HepG2 (cell line): ENCODE results near the gene CAP2. TPM values are rescaled to one million over a fixed set of nuclear protein-coding genes. Genes with fewer than 3 reads are reported as not detected.
A peak's percentile ranks its signal among the peaks of the same experiment; 100 is the strongest.

Experiments
- ATF5 ChIP-seq: sonication (generic); formaldehyde crosslinking; IDR thresholded peaks from 2 replicates; pipeline ENCODE4 v1.4.0; 2020; ENCODE audit warnings: mild to moderate bottlenecking, low read depth, missing genetic modification reagents
- ATF7 ChIP-seq, 2 experiments: fragments of 450-650 bp in 1 of 2; sonication (generic) in 1 of 2; formaldehyde crosslinking in 1 of 2; IDR thresholded peaks; 2 replicates each; pipeline versions ENCODE4 v1.4.0 to v1.6.1; 2016 to 2020; ENCODE audit warnings: antibody characterized with exemption in 1 of 2, mild to moderate bottlenecking in 1 of 2, missing genetic modification reagents in 1 of 2
- CHD4 ChIP-seq: fragments of 200-600 bp; sonication (generic); IDR thresholded peaks from 2 replicates; pipeline ENCODE4 v1.7.0; 2017; ENCODE audit warnings: mild to moderate bottlenecking, low read length, borderline replicate concordance
- CREB3 ChIP-seq: sonication (generic); formaldehyde crosslinking; IDR thresholded peaks from 2 replicates; pipeline ENCODE4 v1.5.0; 2020; ENCODE audit warnings: missing genetic modification reagents
- E2F2 ChIP-seq: sonication (generic); formaldehyde crosslinking; IDR thresholded peaks from 2 replicates; pipeline ENCODE4 v1.4.0; 2020; ENCODE audit warnings: missing genetic modification reagents, borderline replicate concordance
- ERF ChIP-seq: IDR thresholded peaks from 2 replicates; pipeline ENCODE4 v1.6.1; 2018; ENCODE audit warnings: missing biosample characterization, missing genetic modification reagents
- GATAD2A ChIP-seq: IDR thresholded peaks from 2 replicates; pipeline ENCODE4 v1.6.1; 2016
- KDM5A ChIP-seq: fragments of 200-600 bp; sonication (generic); IDR thresholded peaks from 2 replicates; pipeline ENCODE4 v1.7.0; 2018; ENCODE audit warnings: antibody characterized with exemption, mild to moderate bottlenecking, low read length, borderline replicate concordance
- KLF11 ChIP-seq: IDR thresholded peaks from 2 replicates; pipeline ENCODE4 v1.6.1; 2016; ENCODE audit warnings: missing compliant biosample characterization
- MTA3 ChIP-seq: sonication (generic); formaldehyde crosslinking; IDR thresholded peaks from 2 replicates; pipeline ENCODE4 v1.4.0; 2020; ENCODE audit warnings: missing genetic modification reagents
- NFIC ChIP-seq: IDR thresholded peaks from 2 replicates; pipeline ENCODE4 v1.6.1; 2012; ENCODE audit warnings: mild to moderate bottlenecking, low read length, inconsistent platforms
- PAF1 ChIP-seq: IDR thresholded peaks from 2 replicates; pipeline ENCODE4 v1.6.1; 2016; ENCODE audit warnings: missing genetic modification reagents, missing compliant biosample characterization
- RAD21 ChIP-seq: fragments of 450-650 bp; formaldehyde crosslinking; IDR thresholded peaks from 2 replicates; pipeline ENCODE4 v1.5.0; 2020; ENCODE audit warnings: mild to moderate bottlenecking
- RARA ChIP-seq: IDR thresholded peaks from 2 replicates; pipeline ENCODE4 v1.6.1; 2016; ENCODE audit warnings: missing genetic modification reagents, missing compliant biosample characterization
- SAP130 ChIP-seq: IDR thresholded peaks from 2 replicates; pipeline ENCODE4 v1.6.1; 2016; ENCODE audit warnings: low read depth
- STAT5B ChIP-seq: sonication (generic); formaldehyde crosslinking; IDR thresholded peaks from 2 replicates; pipeline ENCODE4 v1.4.0; 2020; ENCODE audit warnings: missing genetic modification reagents
- ZFX ChIP-seq: sonication (generic); formaldehyde crosslinking; IDR thresholded peaks from 2 replicates; pipeline ENCODE4 v1.4.0; 2020; ENCODE audit warnings: mild to moderate bottlenecking, low read depth, missing genetic modification reagents, moderate library complexity
- ZNF225 ChIP-seq: sonication (generic); formaldehyde crosslinking; IDR thresholded peaks from 2 replicates; pipeline ENCODE4 v1.4.0; 2020; ENCODE audit warnings: mild to moderate bottlenecking, missing genetic modification reagents
- ZNF234 ChIP-seq: sonication (generic); formaldehyde crosslinking; conservative IDR thresholded peaks from 2 replicates; pipeline ENCODE4 v1.5.1; 2020; ENCODE audit warnings: mild to moderate bottlenecking, missing genetic modification reagents
- ZNF24 ChIP-seq: fragments of 450-650 bp; IDR thresholded peaks from 2 replicates; pipeline ENCODE4 v1.6.1; 2017; ENCODE audit warnings: antibody characterized with exemption, mild to moderate bottlenecking
- ZNF292 ChIP-seq: sonication (generic); formaldehyde crosslinking; IDR thresholded peaks from 2 replicates; pipeline ENCODE4 v1.8.1; 2022; ENCODE audit warnings: mild to moderate bottlenecking, low read depth, missing genetic modification reagents, borderline replicate concordance
- ZNF343 ChIP-seq: sonication (generic); formaldehyde crosslinking; IDR thresholded peaks from 2 replicates; pipeline ENCODE4 v1.4.0; 2020; ENCODE audit warnings: mild to moderate bottlenecking, missing genetic modification reagents
- ZNF598 ChIP-seq: sonication (generic); formaldehyde crosslinking; IDR thresholded peaks from 2 replicates; pipeline ENCODE4 v1.5.1; 2020; ENCODE audit warnings: mild to moderate bottlenecking, missing genetic modification reagents, borderline replicate concordance
- ZNF777 ChIP-seq: sonication (generic); formaldehyde crosslinking; IDR thresholded peaks from 2 replicates; pipeline ENCODE4 v1.4.0; 2020; ENCODE audit warnings: missing genetic modification reagents
- polyA plus RNA-seq, 8 experiments: library from polyadenylated mRNA; depleted of rRNA in 3 of 8; stranded (reverse) in 7 of 8; unstranded in 1 of 8; fragments of >200 nt; fragmentation: Illumina TruSeq in 4 of 8; extraction: Trizol in 4 of 8; gene quantifications; 2 replicates each; pipeline versions ENCODE4 v1.2.1 to v1.2.3, GENCODE V29; 2011 to 2016; ENCODE audit warnings: low read depth in 4 of 8, missing spikeins in 1 of 8, mixed read lengths in 1 of 8; ENCODE audit not compliant: insufficient read depth in 1 of 8
- total RNA-seq, 5 experiments: library from RNA; depleted of rRNA; stranded (reverse); fragments of >200 nt; fragmentation: Illumina TruSeq; extraction: Trizol; gene quantifications; 2 replicates each; pipeline ENCODE4 v1.2.3, GENCODE V29; 2016; ENCODE audit warnings: low read depth in 1 of 5
- TF ChIP-seq, protein P1 (sequence below): sonication (generic); formaldehyde crosslinking; IDR thresholded peaks from 2 replicates; pipeline ENCODE4 v1.9.0; 2022; ENCODE audit warnings: missing genetic modification reagents, mild to moderate bottlenecking, borderline replicate concordance
- TF ChIP-seq, protein P2 (sequence below): sonication (generic); formaldehyde crosslinking; IDR thresholded peaks from 2 replicates; pipeline ENCODE4 v1.5.0; 2020; ENCODE audit warnings: mild to moderate bottlenecking, missing genetic modification reagents, moderate library complexity

CAP2 gene
- total and polyA plus RNA-seq, 2 of the 13 experiments (the other 11 are each of a cell fraction or from before 2014, with no cell fraction given) = 7.9 to 53.1 TPM

GRCh38 chr6:17584241-17584803 is 190.9 kb downstream of the CAP2 start (continued):
- TF ChIP-seq, protein P1, sequence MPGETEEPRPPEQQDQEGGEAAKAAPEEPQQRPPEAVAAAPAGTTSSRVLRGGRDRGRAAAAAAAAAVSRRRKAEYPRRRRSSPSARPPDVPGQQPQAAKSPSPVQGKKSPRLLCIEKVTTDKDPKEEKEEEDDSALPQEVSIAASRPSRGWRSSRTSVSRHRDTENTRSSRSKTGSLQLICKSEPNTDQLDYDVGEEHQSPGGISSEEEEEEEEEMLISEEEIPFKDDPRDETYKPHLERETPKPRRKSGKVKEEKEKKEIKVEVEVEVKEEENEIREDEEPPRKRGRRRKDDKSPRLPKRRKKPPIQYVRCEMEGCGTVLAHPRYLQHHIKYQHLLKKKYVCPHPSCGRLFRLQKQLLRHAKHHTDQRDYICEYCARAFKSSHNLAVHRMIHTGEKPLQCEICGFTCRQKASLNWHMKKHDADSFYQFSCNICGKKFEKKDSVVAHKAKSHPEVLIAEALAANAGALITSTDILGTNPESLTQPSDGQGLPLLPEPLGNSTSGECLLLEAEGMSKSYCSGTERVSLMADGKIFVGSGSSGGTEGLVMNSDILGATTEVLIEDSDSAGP (CRISPR knock-in tag) = no peak
- TF ChIP-seq KDM5A (peak; percentile 68; the same call in 1 of the 2 replicates), ERF (CRISPR knock-in tag) (peak; percentile 39; the same call in 1 of the 2 replicates), ZNF24 (0 out of 2 replicates have a peak, but pooled peaks have one; percentile 57), GATAD2A (CRISPR knock-in tag) (0 out of 2 replicates have a peak, but pooled peaks have one; percentile 23), ZNF777 (CRISPR knock-in tag) (no peak), KLF11 (CRISPR knock-in tag) (0 out of 2 replicates have a peak, but pooled peaks have one; percentile 32), ZNF225 (CRISPR knock-in tag) (no peak), NFIC (no peak), ZNF292 (CRISPR knock-in tag) (no peak), RARA (CRISPR knock-in tag) (no peak), CHD4 (no peak; the same call in 1 of the 2 replicates), ZNF234 (CRISPR knock-in tag) (no peak), RAD21 (CRISPR knock-in tag) (peak; percentile 78), PAF1 (CRISPR knock-in tag) (no peak), ZNF343 (CRISPR knock-in tag) (no peak), ATF7 (IDR thresholded peaks at IDR 0.05) (no peak), ATF7 (CRISPR knock-in tag; IDR thresholded peaks at IDR 0.05) (no peak), ZFX (CRISPR knock-in tag) (no peak), STAT5B (CRISPR knock-in tag) (no peak), MTA3 (no peak), E2F2 (CRISPR knock-in tag) (no peak), ATF5 (CRISPR knock-in tag) (no peak), SAP130 (CRISPR knock-in tag) (no peak), ZNF598 (no peak), CREB3 (peak; percentile 15; the same call in 1 of the 2 replicates)
- TF ChIP-seq, protein P2, sequence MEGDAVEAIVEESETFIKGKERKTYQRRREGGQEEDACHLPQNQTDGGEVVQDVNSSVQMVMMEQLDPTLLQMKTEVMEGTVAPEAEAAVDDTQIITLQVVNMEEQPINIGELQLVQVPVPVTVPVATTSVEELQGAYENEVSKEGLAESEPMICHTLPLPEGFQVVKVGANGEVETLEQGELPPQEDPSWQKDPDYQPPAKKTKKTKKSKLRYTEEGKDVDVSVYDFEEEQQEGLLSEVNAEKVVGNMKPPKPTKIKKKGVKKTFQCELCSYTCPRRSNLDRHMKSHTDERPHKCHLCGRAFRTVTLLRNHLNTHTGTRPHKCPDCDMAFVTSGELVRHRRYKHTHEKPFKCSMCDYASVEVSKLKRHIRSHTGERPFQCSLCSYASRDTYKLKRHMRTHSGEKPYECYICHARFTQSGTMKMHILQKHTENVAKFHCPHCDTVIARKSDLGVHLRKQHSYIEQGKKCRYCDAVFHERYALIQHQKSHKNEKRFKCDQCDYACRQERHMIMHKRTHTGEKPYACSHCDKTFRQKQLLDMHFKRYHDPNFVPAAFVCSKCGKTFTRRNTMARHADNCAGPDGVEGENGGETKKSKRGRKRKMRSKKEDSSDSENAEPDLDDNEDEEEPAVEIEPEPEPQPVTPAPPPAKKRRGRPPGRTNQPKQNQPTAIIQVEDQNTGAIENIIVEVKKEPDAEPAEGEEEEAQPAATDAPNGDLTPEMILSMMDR (CRISPR knock-in tag) = peak; percentile 84
